T-helper 1 cell treated with Interleukin-12 subunit alpha and Interleukin-12 subunit beta and Interleukin-4 antibody, amounts not matched to agents 30 ng/mL and 1 ng/mL, for 36 hours (primary cell): ENCODE measurements around the gene DOCK8. TPM values are rescaled to one million over a fixed set of nuclear protein-coding genes. Genes with fewer than 3 reads are reported as not detected.

Source experiments
- intact Hi-C: fragments of 100-400 bp; cut with micrococcal nuclease; formaldehyde crosslinking; loops from one replicate; pipeline ENCODE4 v1.15.1; 2024
- total RNA-seq: library from RNA; stranded (reverse); gene quantifications from 2 replicates; pipeline ENCODE4 v1.2.3, GENCODE V29; 2022

DOCK8 gene
- total RNA-seq, 1 donor from 2014 or later = 274 TPM

GRCh38 chr9:357560-357959 lies 142.9 kb downstream of the DOCK8 start:
- intact Hi-C loops = no loop called here

- intact Hi-C loops = no loop called here
These were observed 148.1 kb downstream of the DOCK8 start for GRCh38 chr9:362561-363273.

GRCh38 chr9:363274-363612 lies 148.6 kb downstream of the DOCK8 start:
- intact Hi-C loops = no loop called here

GRCh38 chr9:365436-365835 lies 150.8 kb downstream of the DOCK8 start:
- intact Hi-C loops = no loop called here

- intact Hi-C loops = no loop called here
These were observed 152.0 kb downstream of the DOCK8 start for GRCh38 chr9:366620-367019.

GRCh38 chr9:370086-370485 lies 155.4 kb downstream of the DOCK8 start:
- intact Hi-C loops = no loop called here

GRCh38 chr9:371349-371748 lies 156.7 kb downstream of the DOCK8 start:
- intact Hi-C loops = no loop called here

- intact Hi-C loops = no loop called here
These were observed 157.5 kb downstream of the DOCK8 start for GRCh38 chr9:372128-372527.

GRCh38 chr9:373759-374206 lies 159.1 kb downstream of the DOCK8 start:
- intact Hi-C loops = no loop called here

- intact Hi-C loops = no loop called here
These were observed 160.1 kb downstream of the DOCK8 start for GRCh38 chr9:374736-375135.

GRCh38 chr9:376115-376514 lies 161.4 kb downstream of the DOCK8 start:
- intact Hi-C loops = no loop called here

- intact Hi-C loops = no loop called here
These were observed 163.6 kb downstream of the DOCK8 start for GRCh38 chr9:378263-378662.

- intact Hi-C loops = loop anchor here (10.0 kb wide), 1 partner anchor 422 kb away; no protein-coding TSS in a partner anchor
These were observed 167.7 kb downstream of the DOCK8 start for GRCh38 chr9:382383-382782.

- intact Hi-C loops = loop anchor here (10.0 kb wide), 1 partner anchor 419 kb away; no protein-coding TSS in a partner anchor
These were observed 171.2 kb downstream of the DOCK8 start for GRCh38 chr9:385818-386398.

- intact Hi-C loops = loop anchor here (10.0 kb wide), 1 partner anchor 416 kb away; no protein-coding TSS in a partner anchor
These were observed 174.5 kb downstream of the DOCK8 start for GRCh38 chr9:389159-389558.

- intact Hi-C loops = loop anchor here (10.0 kb wide), 1 partner anchor 415 kb away; no protein-coding TSS in a partner anchor
These were observed 175.1 kb downstream of the DOCK8 start for GRCh38 chr9:389758-390157.

GRCh38 chr9:392077-392804 lies 177.6 kb downstream of the DOCK8 start:
- intact Hi-C loops = no loop called here

GRCh38 chr9:394347-395052 lies 179.8 kb downstream of the DOCK8 start:
- intact Hi-C loops = no loop called here

GRCh38 chr9:396396-396795 lies 181.7 kb downstream of the DOCK8 start:
- intact Hi-C loops = no loop called here

GRCh38 chr9:398085-398484 lies 183.4 kb downstream of the DOCK8 start:
- intact Hi-C loops = no loop called here

- intact Hi-C loops = no loop called here
These were observed 186.6 kb downstream of the DOCK8 start for GRCh38 chr9:401223-401622.

- intact Hi-C loops = no loop called here
These were observed 189.6 kb downstream of the DOCK8 start for GRCh38 chr9:404234-404633.
